ENCODE data around the gene TSC22D3.

GRCh38 chrX:107714206-107714891 lies 61.2 kb downstream of the TSC22D3 start:
- TF ChIP-seq CTCF (IDR thresholded peaks at IDR 0.05; ENCODE audit: poor library complexity) (no peak), EZH2phosphoT487 (IDR thresholded peaks at IDR 0.05; ENCODE audit: low read depth, severe bottlenecking, unreplicated experiment) (no peak), EZH2 (IDR thresholded peaks at IDR 0.05; ENCODE audit: borderline replicate concordance) (no peak)

Measured in hepatocyte (in vitro differentiated cells).